ENCODE results near the gene PLCB4. TPM values are rescaled to one million over a fixed set of nuclear protein-coding genes. Genes with fewer than 3 reads are reported as not detected.
"Not testable (repeated sequence)": the region's sequence is repeated elsewhere in the genome, so short reads cannot be mapped to it uniquely, and the experiment has no call there.

PLCB4 gene
- total RNA-seq, 1 experiment from 2014 or later = 0.46 TPM

DNA sequence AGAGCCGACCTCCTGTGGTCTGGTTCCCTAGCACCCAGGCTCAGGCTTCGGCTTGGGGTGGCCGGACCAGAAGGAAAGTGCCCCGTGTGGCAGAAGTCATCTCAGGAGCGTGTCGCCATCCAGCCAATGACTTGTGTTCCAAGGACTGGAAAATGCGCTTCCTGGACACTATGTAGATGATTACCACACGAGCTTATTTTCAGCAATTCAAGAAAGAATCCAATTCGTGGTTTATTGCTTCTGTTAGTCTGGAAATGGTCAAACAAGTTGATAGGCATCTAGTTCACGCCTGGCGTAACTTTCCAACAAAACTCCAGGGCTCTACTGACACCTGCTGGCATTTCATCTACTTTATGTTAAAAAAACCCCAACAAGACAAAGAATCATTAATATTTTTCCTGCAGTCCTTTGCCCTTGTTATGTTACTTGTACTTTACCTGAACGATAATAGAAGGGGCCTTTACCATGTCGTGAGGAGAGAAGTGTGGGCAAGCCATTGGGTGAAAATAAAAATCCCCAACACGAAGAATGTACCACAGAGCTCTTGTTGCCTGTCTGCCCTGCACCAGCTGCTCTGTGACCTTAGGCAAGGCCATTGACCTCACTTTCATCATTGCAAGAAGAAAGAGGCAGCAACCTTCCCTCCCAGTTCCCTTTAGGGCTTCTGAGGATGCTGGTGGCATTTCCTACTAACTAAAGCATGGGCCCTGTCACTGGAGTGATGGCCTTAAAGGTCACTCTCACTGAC is 290.8 kb downstream of the PLCB4 start:
- DNase-seq (ENCODE audit: low spot score) = peak; percentile 83

DNA sequence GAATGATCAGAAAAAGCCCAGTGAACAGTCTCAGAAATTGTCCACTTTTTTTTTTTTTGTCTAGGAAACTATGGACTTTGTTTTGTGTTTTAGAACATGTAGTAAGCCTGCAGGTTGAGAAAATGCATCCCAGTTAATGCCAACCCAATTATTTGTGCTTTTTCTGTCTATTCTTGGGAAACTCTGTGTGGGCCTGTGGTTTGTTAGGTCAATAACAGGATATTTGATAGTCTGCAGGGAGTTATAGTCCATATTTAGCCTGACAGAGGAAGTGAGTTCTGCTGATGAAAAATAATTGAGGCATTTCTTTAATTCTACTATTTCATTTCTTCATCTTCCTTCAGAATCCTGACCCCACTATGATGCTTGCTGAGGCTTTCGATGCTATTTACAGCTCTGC is 291.5 kb downstream of the PLCB4 start:
- DNase-seq (ENCODE audit: low spot score) = no peak

DNA sequence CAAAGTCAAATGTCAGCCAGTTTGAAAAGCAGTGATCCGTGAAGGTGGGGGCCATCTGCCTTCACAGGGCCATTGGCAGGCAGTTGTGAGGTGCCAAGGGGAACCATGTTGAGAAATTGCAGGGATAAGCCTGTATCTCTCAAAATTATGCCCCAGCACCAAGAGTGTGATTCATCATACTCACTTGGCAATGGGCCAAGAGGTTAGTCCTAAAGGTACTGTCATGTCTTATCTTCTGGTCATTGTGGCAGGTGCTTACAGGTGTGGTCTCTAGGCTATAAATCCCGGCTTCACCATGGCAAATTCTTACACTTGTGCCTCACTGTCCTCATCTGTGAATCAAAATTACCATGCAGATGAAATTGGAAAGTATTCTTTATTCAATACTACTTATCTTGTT is 294.8 kb downstream of the PLCB4 start:
- peak; percentile 14 for DNase-seq (ENCODE audit: low spot score)

DNA sequence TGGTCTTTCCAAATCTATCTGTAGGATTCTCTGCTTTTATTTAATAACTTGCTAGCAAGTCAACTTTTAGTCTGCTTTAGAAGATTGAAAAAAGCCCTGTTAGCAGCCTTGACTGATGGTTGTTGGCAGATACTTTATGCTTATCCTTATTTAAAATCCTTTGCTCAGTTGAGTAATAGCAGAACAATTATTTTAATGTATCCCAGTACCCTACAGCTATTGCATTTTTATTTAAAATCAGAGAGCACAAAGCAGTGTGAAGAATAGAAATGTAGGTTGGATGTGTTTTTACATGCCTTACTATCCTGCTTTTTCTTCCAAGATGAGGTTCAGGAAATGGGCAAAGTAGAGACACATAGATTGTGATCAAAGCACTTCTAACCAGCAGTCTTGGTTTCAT is 298.4 kb downstream of the PLCB4 start:
- DNase-seq (ENCODE audit: low spot score) = no peak

DNA sequence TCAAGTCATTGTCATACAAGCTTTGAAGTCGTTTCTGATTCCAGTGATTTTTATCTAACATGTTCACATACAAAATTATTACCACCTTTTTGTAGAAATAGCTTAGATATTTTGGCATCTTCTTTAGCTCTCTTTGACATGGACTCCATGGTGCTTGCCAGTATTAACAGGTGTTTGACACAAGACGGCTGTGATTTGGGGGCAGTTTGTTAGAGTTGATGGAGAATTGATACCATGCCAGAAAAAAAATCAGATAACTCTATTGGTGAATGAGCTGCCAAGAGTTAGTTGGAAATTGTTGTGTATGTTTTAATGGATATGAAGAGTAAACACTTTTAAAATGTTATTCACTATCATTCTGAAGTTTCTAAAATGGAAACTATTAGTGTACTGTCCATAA is 298.9 kb downstream of the PLCB4 start:
- no peak for DNase-seq (ENCODE audit: low spot score)

DNA sequence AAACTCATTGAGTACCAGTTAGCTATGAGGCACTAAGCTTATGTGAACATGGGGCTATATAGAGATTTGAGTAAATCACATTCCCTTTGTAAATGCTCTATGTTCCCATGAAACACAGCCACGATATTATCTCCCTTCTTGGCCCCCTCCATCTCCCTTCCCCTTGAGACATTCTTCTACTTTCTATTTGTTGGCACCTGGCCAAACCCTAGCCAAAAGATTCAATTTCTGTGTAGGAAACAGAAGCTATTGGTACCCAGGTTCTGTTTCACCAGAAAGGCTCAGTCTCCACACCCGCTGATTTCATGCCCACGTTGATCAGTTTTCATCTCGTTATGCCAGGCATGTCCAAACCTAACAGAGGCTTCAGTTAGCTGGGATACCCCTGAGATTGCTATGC is 300.0 kb downstream of the PLCB4 start:
- DNase-seq (ENCODE audit: low spot score) = no peak

DNA sequence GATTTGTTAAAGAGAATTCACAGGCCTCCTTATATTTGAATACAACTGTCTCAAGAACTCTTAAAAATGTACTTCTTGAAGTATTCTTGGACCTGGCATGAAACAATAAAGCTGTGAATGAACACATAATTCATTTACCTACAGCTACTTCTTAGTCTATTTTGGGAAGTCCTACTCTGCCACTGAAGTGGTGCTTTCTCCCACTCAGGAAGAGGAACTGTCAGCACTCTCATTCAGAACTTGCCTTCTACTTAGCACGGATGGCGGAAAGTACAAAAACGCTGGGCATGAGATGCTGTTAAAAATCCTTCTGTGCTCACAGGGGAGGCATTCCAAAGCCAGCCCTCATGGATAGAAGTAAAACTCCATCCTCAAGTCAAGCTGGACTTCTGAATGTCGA is 300.7 kb downstream of the PLCB4 start:
- no peak for DNase-seq (ENCODE audit: low spot score)

DNA sequence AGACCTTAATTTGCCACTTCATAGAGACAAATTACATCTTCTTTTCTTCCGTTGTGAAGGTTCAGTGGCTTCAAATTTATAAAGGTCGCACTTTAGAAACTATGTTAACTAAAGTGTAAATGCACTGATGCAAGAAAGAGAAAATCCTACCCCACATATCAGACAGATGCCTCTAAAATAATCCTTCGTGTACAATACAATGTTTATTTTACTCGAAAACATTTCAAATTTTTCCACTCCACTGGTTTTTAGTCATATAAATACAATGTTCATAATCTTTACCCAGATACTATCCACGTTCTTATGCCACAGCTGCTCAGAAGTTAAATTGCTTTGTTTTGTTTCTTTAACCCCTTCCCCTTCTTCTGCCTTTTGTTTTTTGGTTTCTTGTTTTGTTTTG is 305.2 kb downstream of the PLCB4 start:
- DNase-seq (ENCODE audit: low spot score) = no peak

DNA sequence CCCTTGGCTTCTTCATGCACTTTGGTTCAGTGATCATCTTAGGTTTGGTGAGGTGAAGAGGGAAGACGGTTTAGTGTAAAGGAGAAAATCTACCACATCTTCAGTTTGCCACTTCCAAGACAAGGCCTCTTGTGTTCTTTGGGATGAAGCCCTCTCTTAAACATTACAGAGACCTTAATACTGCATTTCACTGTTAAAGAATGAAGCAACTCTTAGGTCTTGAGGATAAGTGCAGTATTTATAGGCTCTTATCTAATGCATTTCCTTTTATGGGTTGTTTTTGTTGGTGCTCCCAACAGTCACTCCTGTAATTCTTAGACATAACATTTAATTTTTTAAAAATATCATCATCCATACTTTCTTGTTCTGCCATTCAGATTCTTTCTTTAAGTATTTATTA is 305.6 kb downstream of the PLCB4 start:
- DNase-seq (ENCODE audit: low spot score) = no peak

DNA sequence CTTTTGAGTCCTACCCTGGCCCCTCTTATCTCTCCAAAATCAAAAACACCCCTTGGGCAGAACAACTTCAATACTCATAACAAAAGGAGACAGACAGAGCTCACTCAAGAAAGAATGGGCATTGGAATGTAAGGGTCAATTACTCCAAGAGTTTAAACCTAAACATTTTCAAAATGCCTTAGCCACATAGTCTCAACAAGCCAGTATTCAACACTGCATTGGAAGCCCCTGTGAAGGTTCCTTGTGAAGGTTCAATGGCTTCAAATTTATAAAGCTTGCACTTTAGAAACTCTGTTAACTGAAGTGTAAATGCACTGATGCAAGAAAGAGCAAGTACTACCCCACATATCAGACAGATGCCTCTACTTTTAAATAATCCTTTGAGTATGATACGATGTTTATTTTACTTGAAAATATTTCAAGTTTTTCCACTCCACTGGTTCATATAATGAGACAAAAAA is 306.4 kb downstream of the PLCB4 start:
- no peak for DNase-seq (ENCODE audit: low spot score)

DNA sequence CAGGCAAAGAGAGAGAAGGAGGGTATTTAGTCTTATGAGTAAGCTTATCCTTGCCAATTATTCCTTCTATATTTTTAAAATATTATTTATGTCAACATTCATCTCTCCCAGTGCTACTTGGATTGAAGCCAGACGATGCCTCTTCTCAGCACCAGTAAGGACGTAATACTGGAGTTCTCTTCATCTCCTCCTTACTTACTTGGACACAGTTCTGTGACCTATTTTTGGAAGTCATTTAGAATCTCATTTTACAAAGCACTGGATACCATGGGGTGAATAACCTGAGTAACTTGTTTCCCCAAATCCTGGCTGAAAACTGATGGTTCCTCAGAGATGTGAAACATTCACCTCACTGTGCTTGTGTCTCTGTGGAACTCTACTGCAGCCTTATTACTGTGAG is 308.1 kb downstream of the PLCB4 start:
- no peak for DNase-seq (ENCODE audit: low spot score)

DNA sequence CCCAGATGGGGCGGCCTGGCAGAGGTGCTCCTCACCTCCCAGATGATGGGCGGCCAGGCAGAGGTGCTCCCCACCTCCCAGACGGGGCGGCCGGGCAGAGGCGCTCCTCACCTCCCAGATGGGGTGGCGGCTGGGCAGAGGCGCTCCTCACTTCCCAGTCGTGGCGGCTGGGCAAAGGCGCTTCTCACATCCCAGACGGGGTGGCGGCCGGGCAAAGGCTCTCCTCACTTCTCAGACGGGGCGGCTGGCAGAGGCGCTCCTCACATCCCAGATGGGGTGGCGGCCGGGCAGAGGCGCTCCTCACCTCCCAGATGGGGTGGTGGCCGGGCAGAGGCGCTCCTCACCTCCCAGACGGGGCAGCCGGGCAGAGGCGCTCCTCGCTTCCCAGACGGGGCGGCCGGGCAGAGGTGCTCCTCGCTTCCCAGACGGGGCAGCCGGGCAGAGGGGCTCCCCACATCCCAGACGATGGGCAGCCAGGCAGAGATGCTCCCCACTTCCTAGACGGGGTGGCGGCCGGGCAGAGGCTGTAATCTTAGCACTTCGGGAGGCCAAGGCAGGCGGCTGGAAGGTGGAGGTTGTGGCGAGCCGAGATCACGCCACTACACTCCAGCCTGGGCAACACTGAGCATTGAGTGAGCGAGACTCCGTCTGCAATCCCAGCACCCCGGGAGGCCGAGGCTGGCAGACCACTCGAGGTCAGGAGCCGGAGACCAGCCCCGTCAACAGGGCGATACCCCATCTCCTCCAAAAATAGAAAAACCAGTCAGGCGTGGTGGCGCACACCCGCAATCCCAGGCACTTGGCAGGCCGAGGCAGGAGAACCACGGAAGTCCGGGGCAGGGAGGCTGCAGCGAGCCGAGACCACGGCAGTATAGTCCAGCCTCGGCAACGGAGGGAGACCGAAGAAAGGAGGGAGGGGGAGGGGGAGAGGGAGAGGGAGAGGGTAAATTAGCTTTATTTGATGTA is 316.7 kb downstream of the PLCB4 start:
- not testable (repeated sequence) for DNase-seq (ENCODE audit: low spot score)

DNA sequence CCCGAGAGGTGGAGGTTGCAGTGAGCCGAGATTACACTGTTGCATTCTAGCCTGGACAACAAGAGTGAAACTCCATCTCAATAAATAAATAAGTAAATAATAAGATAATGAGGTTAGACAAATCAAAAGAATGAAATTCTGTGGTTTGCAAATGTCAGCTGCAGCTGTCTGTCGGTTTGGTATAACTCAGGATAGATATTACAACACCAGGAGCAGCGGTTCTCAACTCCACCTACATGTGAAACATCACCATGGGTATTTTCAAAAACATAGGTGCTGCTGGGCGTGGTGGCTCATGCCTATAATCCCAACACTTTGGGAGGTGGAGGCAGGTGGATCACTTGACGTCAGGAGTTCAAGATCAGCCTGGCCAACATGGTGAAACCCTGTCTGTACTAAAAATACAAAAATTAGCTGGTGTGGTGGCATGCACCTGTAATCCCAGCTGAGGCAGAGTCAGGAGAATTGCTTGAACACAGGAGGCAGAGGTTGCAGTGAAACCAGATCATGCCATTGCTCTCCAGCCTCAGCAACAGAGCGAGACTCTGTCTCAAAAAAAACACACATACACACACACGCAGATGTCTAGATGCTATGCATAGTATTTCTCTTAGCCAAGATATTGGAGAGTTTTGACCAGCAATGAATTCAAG is 319.4 kb downstream of the PLCB4 start:
- DNase-seq (ENCODE audit: low spot score) = no peak

DNA sequence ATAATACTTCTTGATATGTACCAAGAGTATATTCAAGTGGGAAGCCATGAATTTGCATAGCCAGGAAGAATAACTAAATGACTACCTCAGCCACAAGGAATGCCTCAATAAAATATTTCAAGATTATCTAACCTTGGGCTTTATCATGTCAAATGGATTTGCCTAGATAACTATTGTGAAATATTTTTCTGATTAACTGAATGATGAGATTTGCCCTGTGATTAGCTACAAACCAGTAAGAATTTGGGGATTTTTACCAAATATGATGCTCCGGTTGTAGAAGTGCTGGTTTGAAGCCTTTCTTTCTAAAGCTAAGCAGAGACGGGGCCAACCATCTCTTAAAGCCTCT is 319.9 kb downstream of the PLCB4 start:
- no peak for DNase-seq (ENCODE audit: low spot score)

DNA sequence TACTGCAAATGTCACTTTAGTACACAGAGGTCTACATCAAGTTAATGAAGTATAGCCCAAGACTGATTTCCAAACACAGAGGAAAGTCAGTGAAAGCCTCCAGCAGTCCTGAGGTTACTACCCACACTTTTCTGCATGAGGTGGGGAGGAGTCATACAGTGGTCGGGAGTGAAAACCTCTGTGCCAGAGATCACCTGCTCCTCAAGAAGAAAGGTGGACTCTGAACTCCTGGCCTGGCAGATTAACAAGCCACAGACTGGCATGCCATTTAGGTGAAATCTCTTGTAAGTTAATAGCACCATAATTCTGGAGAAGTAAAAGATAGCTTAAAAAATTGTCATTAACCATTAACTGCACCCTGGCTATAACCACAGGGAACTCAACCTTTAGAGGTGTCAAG is 320.5 kb downstream of the PLCB4 start:
- peak; percentile 42 for DNase-seq (ENCODE audit: low spot score)

DNA sequence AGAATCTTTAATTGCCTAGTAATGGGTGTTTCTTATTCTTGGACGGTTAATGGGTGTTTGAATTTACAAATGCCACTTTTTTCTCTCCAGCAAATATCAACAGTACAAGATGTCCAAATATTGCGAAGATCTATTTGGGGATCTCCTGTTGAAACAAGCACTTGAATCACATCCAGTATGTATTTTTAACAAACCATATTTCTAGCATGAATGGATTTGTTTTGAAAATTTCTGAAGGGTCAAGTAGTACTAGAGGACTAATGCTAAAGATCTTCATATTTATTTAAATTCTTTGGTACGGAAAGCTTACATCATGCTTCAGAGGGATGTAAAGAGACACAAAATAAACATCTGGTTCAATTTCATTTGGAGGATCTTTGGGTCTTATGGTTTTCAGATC is 321.6 kb downstream of the PLCB4 start:
- no peak for DNase-seq (ENCODE audit: low spot score)

DNA sequence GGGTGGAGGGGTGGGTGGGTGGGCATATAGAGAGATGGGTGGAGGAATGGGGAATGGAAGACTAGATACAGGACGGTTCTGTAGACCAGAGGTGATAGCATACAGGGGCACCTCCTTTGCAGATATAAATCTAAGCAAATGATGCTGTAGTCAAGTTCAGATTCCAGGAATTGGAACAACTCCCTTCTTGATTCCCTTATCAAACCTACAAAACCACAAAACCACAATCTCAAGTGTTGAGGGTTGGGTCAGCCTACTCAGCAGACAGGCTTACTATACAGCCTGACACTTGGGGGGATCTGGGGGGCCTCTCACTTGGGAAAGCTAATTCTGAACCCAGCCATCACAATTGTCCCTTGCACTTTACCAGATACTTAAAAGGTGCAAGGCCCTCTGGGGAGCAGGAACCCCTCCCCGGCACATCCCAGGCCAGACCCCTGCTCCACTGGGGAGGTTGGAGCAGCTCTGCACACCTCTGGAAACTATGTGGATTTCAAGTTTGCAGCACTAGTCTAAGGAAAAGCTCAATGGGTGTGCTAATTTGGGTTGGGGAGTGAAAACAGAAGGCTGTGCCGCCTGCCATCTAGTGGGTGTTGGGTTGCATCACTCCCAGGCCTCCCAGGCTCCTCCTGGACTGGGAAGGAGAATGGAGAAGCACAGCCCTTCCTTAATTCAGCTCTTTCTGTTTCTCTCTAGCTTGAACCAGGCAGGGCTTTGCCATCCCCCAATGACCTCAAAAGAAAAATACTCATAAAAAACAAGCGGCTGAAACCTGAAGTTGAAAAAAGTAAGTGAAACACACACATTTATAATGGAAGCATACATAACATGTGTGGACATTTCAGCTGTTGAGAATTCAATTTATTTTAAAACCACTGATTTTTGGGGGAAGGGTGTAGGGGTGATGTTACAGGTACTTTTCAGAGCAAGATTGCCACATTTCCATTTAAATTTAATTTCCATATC is 324.3 kb downstream of the PLCB4 start:
- DNase-seq (ENCODE audit: low spot score) = peak; percentile 67

DNA sequence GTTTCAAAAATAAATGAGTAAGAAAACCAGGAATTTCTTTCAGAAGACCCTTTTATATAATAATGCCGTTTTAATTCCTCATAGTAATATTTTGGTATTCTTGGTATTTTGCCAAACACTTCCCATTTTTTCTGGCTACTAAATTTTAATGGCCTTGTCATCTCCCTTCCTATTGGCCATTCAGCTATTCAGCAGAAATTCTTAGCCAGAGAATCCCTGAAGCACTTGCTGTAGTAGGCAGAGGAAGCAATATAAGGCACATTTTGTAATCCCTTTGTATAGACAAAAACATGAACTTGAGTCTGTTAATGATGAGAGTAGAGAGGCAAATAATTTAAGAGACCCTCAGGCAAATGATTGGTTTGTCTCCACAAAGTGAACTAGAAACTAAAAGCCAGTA is 327.1 kb downstream of the PLCB4 start:
- DNase-seq (ENCODE audit: low spot score) = no peak

DNA sequence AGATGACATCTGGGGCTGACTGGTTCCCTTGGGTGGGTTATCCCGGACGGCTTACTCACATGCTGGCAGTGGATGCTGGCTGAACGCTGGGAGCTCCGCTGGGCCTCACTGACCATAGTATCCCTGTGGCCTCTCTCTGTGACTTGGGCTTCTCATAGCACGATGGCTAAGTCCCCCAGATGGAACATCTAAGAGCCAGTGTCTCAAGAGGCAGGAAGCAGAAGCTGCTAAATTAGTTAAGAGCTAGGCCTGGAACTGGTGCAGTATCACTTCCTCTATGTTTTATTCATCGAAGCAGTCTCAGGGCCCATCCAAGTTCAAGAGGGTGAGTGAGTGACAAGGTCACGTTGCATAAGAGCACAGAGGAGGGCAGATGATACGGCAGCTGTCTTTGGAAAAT is 329.0 kb downstream of the PLCB4 start:
- no peak for DNase-seq (ENCODE audit: low spot score)

DNA sequence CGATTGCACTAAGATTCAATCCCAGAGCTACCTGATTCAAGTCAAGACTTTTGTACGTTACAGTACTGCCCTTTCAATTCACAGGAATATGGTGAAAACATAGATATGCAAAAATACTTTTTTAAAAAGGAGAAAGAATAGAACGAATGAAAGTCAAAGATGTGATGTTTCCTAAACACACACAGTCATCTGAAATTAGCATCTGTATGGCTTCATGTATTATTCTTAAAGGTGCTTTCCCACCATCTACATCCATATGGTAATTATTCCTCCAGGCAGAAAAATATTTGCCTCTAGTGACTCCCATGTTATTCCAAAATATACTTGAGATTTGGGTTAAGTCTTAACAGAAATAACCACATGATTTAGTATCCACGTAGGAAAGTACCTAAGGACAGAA is 330.0 kb downstream of the PLCB4 start:
- DNase-seq (ENCODE audit: low spot score) = no peak

DNA sequence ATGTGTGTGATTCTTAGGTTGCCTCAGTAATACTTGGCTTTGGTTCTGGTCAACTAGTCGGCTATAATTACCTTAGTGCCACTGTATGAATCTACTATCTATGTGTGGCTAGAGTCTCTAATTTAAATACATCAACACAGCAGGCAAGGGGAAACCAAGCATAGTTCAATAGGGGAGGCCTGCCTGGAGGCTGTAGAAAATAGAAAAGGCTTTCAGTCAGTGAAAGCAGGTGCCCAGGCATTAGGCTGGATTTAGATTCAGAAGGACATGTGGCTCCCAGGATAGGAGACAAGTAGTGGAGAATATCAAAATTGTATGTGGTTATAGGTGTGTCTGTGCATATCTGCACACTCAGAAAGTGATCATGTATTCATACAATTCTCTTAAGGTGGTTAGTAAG is 330.4 kb downstream of the PLCB4 start:
- no peak for DNase-seq (ENCODE audit: low spot score)
